ENCODE data around the gene TEX19. TPM values are rescaled to one million over a fixed set of nuclear protein-coding genes. Genes with fewer than 3 reads are reported as not detected.
"Not testable (repeated sequence)": the region's sequence is repeated elsewhere in the genome, so short reads cannot be mapped to it uniquely, and the experiment has no call there.

The TEX19 gene
- total and polyA plus RNA-seq, 2 donors: not detected

- H3K4me1 ChIP-seq (ENCODE audit: insufficient read depth); H3K27ac ChIP-seq (ENCODE audit: low read depth); H3K4me3 ChIP-seq (ENCODE audit: low read depth, low read length); DNase-seq (ENCODE audit: extremely low spot score); H3K36me3 ChIP-seq (ENCODE audit: insufficient read depth): not testable (repeated sequence)
- WGBS: 94% methylated on average over 16 of the region's 16 CpGs
Observed at GRCh38 chr17:82412081-82412480, 53.0 kb downstream of the TEX19 start.

GRCh38 chr17:82412535-82413520 is 53.8 kb downstream of the TEX19 start:
- no peak overlapping the region for H3K4me3 ChIP-seq (ENCODE audit: low read depth, low read length)
- H3K36me3 ChIP-seq (ENCODE audit: insufficient read depth): no peaks in the 10 kb centered on the region
- H3K4me1 ChIP-seq (ENCODE audit: insufficient read depth): no peaks in the 10 kb centered on the region
- no peak for DNase-seq (ENCODE audit: extremely low spot score)
- WGBS: 88% methylated on average over 29 of the region's 29 CpGs
- no peak overlapping the region for H3K27ac ChIP-seq (ENCODE audit: low read depth)

Other genes with a start within 250 kb of the TEX19 start
- gene CCDC57, start 146.4 kb upstream of the TEX19 start, total RNA-seq: 25.9 TPM
- 23.7 TPM for gene CCDC57, start 146.4 kb upstream of the TEX19 start, polyA plus RNA-seq
- 29.9 TPM for gene SLC16A3, start 130.2 kb upstream of the TEX19 start, total RNA-seq
- 65.5 TPM for gene SLC16A3, start 130.2 kb upstream of the TEX19 start, polyA plus RNA-seq
- gene CSNK1D, start 85.5 kb upstream of the TEX19 start, total RNA-seq: 41.7 TPM
- gene CSNK1D, start 85.5 kb upstream of the TEX19 start, polyA plus RNA-seq: 122 TPM
- gene CD7, start 41.6 kb upstream of the TEX19 start, total RNA-seq: 0.69 TPM
- 3.7 TPM for gene CD7, start 41.6 kb upstream of the TEX19 start, polyA plus RNA-seq
- 15.9 TPM for gene SECTM1, start 25.5 kb upstream of the TEX19 start, total RNA-seq
- 19.2 TPM for gene SECTM1, start 25.5 kb upstream of the TEX19 start, polyA plus RNA-seq
- not detected for gene UTS2R, start 12.5 kb downstream of the TEX19 start, total RNA-seq
- gene UTS2R, start 12.5 kb downstream of the TEX19 start, polyA plus RNA-seq: not detected
- 13.8 TPM for gene HEXD, start 59.1 kb downstream of the TEX19 start, total RNA-seq
- 40.5 TPM for gene HEXD, start 59.1 kb downstream of the TEX19 start, polyA plus RNA-seq
- gene OGFOD3, start 59.3 kb downstream of the TEX19 start, total RNA-seq: 10.0 TPM
- gene OGFOD3, start 59.3 kb downstream of the TEX19 start, polyA plus RNA-seq: 31.5 TPM
- 27.2 TPM for gene CYBC1, start 91.5 kb downstream of the TEX19 start, total RNA-seq
- gene CYBC1, start 91.5 kb downstream of the TEX19 start, polyA plus RNA-seq: 85.3 TPM
- 32.4 TPM for gene NARF, start 99.5 kb downstream of the TEX19 start, total RNA-seq
- gene NARF, start 99.5 kb downstream of the TEX19 start, polyA plus RNA-seq: 64.2 TPM
- 19.9 TPM for gene FOXK2, start 160.5 kb downstream of the TEX19 start, total RNA-seq
- gene FOXK2, start 160.5 kb downstream of the TEX19 start, polyA plus RNA-seq: 24.0 TPM

Measured in urinary bladder (tissue), 4 donors.